Neuronal stem cell (in vitro differentiated cells): ENCODE data around the gene ADGRL3.

Experiments used
- DNase-seq: peaks from one replicate; pipeline ENCODE4 v3.0.0-alpha.2; 2013; ENCODE audit warnings: low spot score
- H2AFZ ChIP-seq: one replicate; pipeline ENCODE4 v1.6.1; 2013; ENCODE audit warnings: mild to moderate bottlenecking, low read length, inconsistent platforms
- H2AK5ac ChIP-seq: 2 replicates; pipeline ENCODE4 v1.6.1; 2013; ENCODE audit warnings: low read depth, mild to moderate bottlenecking, inconsistent platforms, low read length, moderate library complexity, mixed read lengths
- H2BK120ac ChIP-seq: 2 replicates; pipeline ENCODE4 v1.6.1; 2013; ENCODE audit warnings: low read depth, mild to moderate bottlenecking, inconsistent platforms, low read length, moderate library complexity, mixed read lengths
- H2BK12ac ChIP-seq: one replicate; pipeline ENCODE4 v1.6.1; 2013; ENCODE audit warnings: low read length, inconsistent platforms
- H2BK15ac ChIP-seq: 2 replicates; pipeline ENCODE4 v1.6.1; 2013; ENCODE audit warnings: mild to moderate bottlenecking, low read length, inconsistent platforms, mixed read lengths
- H2BK5ac ChIP-seq: one replicate; pipeline ENCODE4 v1.6.1; 2013; ENCODE audit warnings: inconsistent platforms, mild to moderate bottlenecking, low read length, moderate library complexity
- H3K14ac ChIP-seq: one replicate; pipeline ENCODE4 v1.6.1; 2013; ENCODE audit warnings: low read length, inconsistent platforms
- H3K18ac ChIP-seq: 2 replicates; pipeline ENCODE4 v1.6.1; 2013; ENCODE audit warnings: low read length, inconsistent platforms
- H3K23ac ChIP-seq: 2 replicates; pipeline ENCODE4 v1.6.1; 2013; ENCODE audit warnings: low read depth, mild to moderate bottlenecking, mixed read lengths, low read length, inconsistent platforms; ENCODE audit not compliant: poor library complexity
- H3K27ac ChIP-seq: replicated peaks from 3 replicates; pipeline ENCODE4 v1.5.1; 2013; ENCODE audit warnings: low read length, inconsistent platforms
- H3K27me3 ChIP-seq, 3 experiments: 2 replicates each; pipeline ENCODE4 v1.6.1; 2013; ENCODE audit warnings: low read length in 3 of 3, mild to moderate bottlenecking in 2 of 3, inconsistent platforms in 1 of 3, low read depth in 1 of 3, mixed read lengths in 1 of 3, moderate library complexity in 1 of 3; ENCODE audit not compliant: control insufficient read depth in 3 of 3, insufficient read depth in 3 of 3
- H3K36me3 ChIP-seq, 2 donors: replicated peaks in 1 of 2; 2 replicates each; pipeline ENCODE4 v1.6.1; 2013; ENCODE audit warnings: low read length in 2 of 2; ENCODE audit not compliant: control insufficient read depth in 2 of 2, insufficient read depth in 2 of 2
- H3K4ac ChIP-seq: 2 replicates; pipeline ENCODE4 v1.6.1; 2013; ENCODE audit warnings: inconsistent platforms, mild to moderate bottlenecking, low read length, moderate library complexity
- H3K4me1 ChIP-seq, 2 donors: 1 replicate in 1 of 2; 2 replicates in 1 of 2; pipeline ENCODE4 v1.6.1; 2013; ENCODE audit warnings: low read length in 2 of 2, low read depth in 1 of 2; ENCODE audit not compliant: control insufficient read depth in 2 of 2, insufficient read depth in 1 of 2
- H3K4me2 ChIP-seq: one replicate; pipeline ENCODE4 v1.6.1; 2013; ENCODE audit warnings: mild to moderate bottlenecking, low read length, inconsistent platforms; ENCODE audit not compliant: insufficient read depth, poor library complexity, severe bottlenecking
- H3K4me3 ChIP-seq, 2 donors: 2 replicates each; pipeline ENCODE4 v1.5.1; 2013; ENCODE audit warnings: low read length in 2 of 2, mild to moderate bottlenecking in 2 of 2, inconsistent platforms in 1 of 2, moderate library complexity in 1 of 2
- H3K79me1 ChIP-seq: one replicate; pipeline ENCODE4 v1.6.1; 2013; ENCODE audit warnings: low read depth, mild to moderate bottlenecking, inconsistent platforms, low read length, moderate library complexity
- H3K9ac ChIP-seq: one replicate; pipeline ENCODE4 v1.6.1; 2013; ENCODE audit warnings: mild to moderate bottlenecking, low read depth, low read length, inconsistent platforms; ENCODE audit not compliant: poor library complexity
- H3K9me3 ChIP-seq, 2 donors: replicated peaks in 1 of 2; 2 replicates each; pipeline versions ENCODE3 to v1.6.1; 2013; ENCODE audit warnings: low read length in 2 of 2, mild to moderate bottlenecking in 2 of 2, inconsistent platforms in 1 of 2, low read depth in 1 of 2, mixed read lengths in 1 of 2, moderate library complexity in 1 of 2; ENCODE audit not compliant: control insufficient read depth in 2 of 2, insufficient read depth in 1 of 2
- H4K8ac ChIP-seq: one replicate; pipeline ENCODE4 v1.6.1; 2013; ENCODE audit warnings: low read depth, mild to moderate bottlenecking, inconsistent platforms, low read length, moderate library complexity
- H4K91ac ChIP-seq: one replicate; pipeline ENCODE4 v1.6.1; 2013; ENCODE audit warnings: low read length, low read depth, mild to moderate bottlenecking, inconsistent platforms; ENCODE audit not compliant: poor library complexity
- WGBS, 2 donors: extraction: QIAGEN DNeasy Blood & Tissue Kit; methylation state at CpG; one replicate each; pipeline ENCODE4 v1.1.7; 2013; ENCODE audit warnings: missing lambda C conversion rate in 2 of 2, mixed read lengths in 1 of 2; ENCODE audit not compliant: insufficient read length in 2 of 2, insufficient replicate concordance in 1 of 2; ENCODE audit errors: extremely low coverage in 2 of 2; 5-methylcytosine and 5-hydroxymethylcytosine counted together

ADGRL3 gene

GRCh38 chr4:61923179-61923578, 723.1 kb downstream of the ADGRL3 start:
- no peaks in the 10 kb centered on the region for H3K9me3 ChIP-seq
- no peak overlapping the region for H2BK12ac ChIP-seq
- H3K18ac ChIP-seq, result no peak overlapping the region
- no peak overlapping the region for H3K4me3 ChIP-seq
- H2BK15ac ChIP-seq, result no peak overlapping the region
- DNase-seq, result no peak
- H2AFZ ChIP-seq, result no peak overlapping the region
- no peak overlapping the region for H2BK5ac ChIP-seq
- no CpG with 5 or more reads among the region's 3 CpGs for WGBS, 2 donors
- H3K23ac ChIP-seq, result no peak overlapping the region
- no peaks in the 10 kb centered on the region for H3K79me1 ChIP-seq
- H3K36me3 ChIP-seq, result no peaks in the 10 kb centered on the region
- no peak overlapping the region for H3K4ac ChIP-seq
- no peak overlapping the region for H2AK5ac ChIP-seq
- H2BK120ac ChIP-seq, result no peak overlapping the region
- H4K91ac ChIP-seq, result no peak overlapping the region
- H3K14ac ChIP-seq, result no peak overlapping the region
- H3K4me2 ChIP-seq, result no peak overlapping the region
- H3K9ac ChIP-seq, result no peak overlapping the region
- peaks cover 0 to 2% (median 0%) of the 10 kb centered on the region in 3 experiments for H3K27me3 ChIP-seq
- H4K8ac ChIP-seq, result no peak overlapping the region
- no peak overlapping the region for H3K27ac ChIP-seq
- H3K4me1 ChIP-seq, result peaks cover 0 to 1% of the 10 kb centered on the region in 2 donors

GRCh38 chr4:61924131-61924530, 724.0 kb downstream of the ADGRL3 start:
- Histone ChIP-seq H3K27me3 (peaks cover 0 to 2% (median 0%) of the 10 kb centered on the region in 3 experiments), H2BK15ac (no peak overlapping the region), H3K9ac (no peak overlapping the region), H3K23ac (no peak overlapping the region), H3K4ac (no peak overlapping the region), H3K14ac (no peak overlapping the region), H3K18ac (no peak overlapping the region), H3K79me1 (no peaks in the 10 kb centered on the region), H3K4me3 (no peak overlapping the region), H3K4me1 (no peaks in the 10 kb centered on the region), H3K4me2 (no peak overlapping the region), H2AFZ (no peak overlapping the region), H3K27ac (no peak overlapping the region), H4K8ac (no peak overlapping the region), H2BK12ac (no peak overlapping the region), H3K9me3 (no peaks in the 10 kb centered on the region), H2AK5ac (no peak overlapping the region), H3K36me3 (no peaks in the 10 kb centered on the region), H4K91ac (no peak overlapping the region), H2BK5ac (no peak overlapping the region), H2BK120ac (no peak overlapping the region)
- DNase-seq, result no peak
- no CpG with 5 or more reads among the region's 1 CpG for WGBS, 2 donors

- Histone ChIP-seq H3K36me3 (peaks cover 5 to 26% of the 10 kb centered on the region in 2 donors), H2AK5ac (no peak overlapping the region), H4K8ac (no peak overlapping the region), H2BK15ac (no peak overlapping the region), H2BK5ac (no peak overlapping the region), H3K79me1 (no peaks in the 10 kb centered on the region), H2BK12ac (no peak overlapping the region), H3K23ac (no peak overlapping the region), H3K4me1 (peaks cover 0 to 2% of the 10 kb centered on the region in 2 donors), H3K4me2 (no peak overlapping the region), H3K4me3 (no peak overlapping the region), H3K18ac (no peak overlapping the region), H2BK120ac (no peak overlapping the region), H4K91ac (no peak overlapping the region), H3K14ac (no peak overlapping the region), H3K9me3 (peaks cover 0 to 5% of the 10 kb centered on the region in 2 donors), H3K9ac (no peak overlapping the region), H2AFZ (no peak overlapping the region), H3K27ac (no peak overlapping the region), H3K27me3 (no peaks in the 10 kb centered on the region), H3K4ac (no peak overlapping the region)
- WGBS, 2 donors, result no CpG with 5 or more reads among the region's 1 CpG
- DNase-seq, result no peak
These were observed 733.4 kb downstream of the ADGRL3 start for GRCh38 chr4:61933527-61933926.

- peaks cover 5 to 26% of the 10 kb centered on the region in 2 donors for H3K36me3 ChIP-seq
- no peak overlapping the region for H2BK120ac ChIP-seq
- no peak overlapping the region for H3K4me2 ChIP-seq
- no peak overlapping the region for H2BK15ac ChIP-seq
- no peak overlapping the region for H2BK12ac ChIP-seq
- no peak overlapping the region for H4K8ac ChIP-seq
- no peak overlapping the region for H3K27ac ChIP-seq
- no peaks in the 10 kb centered on the region for H3K27me3 ChIP-seq
- H3K4ac ChIP-seq, result no peak overlapping the region
- no peak overlapping the region for H4K91ac ChIP-seq
- peaks cover 0 to 2% of the 10 kb centered on the region in 2 donors for H3K4me1 ChIP-seq
- H3K14ac ChIP-seq, result no peak overlapping the region
- no peaks in the 10 kb centered on the region for H3K79me1 ChIP-seq
- H3K9ac ChIP-seq, result no peak overlapping the region
- no peak overlapping the region for H2BK5ac ChIP-seq
- H2AFZ ChIP-seq, result no peak overlapping the region
- no peak overlapping the region for H3K4me3 ChIP-seq
- H3K9me3 ChIP-seq, result peaks cover 0 to 5% of the 10 kb centered on the region in 2 donors
- H3K23ac ChIP-seq, result no peak overlapping the region
- H2AK5ac ChIP-seq, result no peak overlapping the region
- DNase-seq, result no peak
- no peak overlapping the region for H3K18ac ChIP-seq
These were observed 734.1 kb downstream of the ADGRL3 start for GRCh38 chr4:61934198-61934597.
